ENCODE results near the gene RPA1.

DNA sequence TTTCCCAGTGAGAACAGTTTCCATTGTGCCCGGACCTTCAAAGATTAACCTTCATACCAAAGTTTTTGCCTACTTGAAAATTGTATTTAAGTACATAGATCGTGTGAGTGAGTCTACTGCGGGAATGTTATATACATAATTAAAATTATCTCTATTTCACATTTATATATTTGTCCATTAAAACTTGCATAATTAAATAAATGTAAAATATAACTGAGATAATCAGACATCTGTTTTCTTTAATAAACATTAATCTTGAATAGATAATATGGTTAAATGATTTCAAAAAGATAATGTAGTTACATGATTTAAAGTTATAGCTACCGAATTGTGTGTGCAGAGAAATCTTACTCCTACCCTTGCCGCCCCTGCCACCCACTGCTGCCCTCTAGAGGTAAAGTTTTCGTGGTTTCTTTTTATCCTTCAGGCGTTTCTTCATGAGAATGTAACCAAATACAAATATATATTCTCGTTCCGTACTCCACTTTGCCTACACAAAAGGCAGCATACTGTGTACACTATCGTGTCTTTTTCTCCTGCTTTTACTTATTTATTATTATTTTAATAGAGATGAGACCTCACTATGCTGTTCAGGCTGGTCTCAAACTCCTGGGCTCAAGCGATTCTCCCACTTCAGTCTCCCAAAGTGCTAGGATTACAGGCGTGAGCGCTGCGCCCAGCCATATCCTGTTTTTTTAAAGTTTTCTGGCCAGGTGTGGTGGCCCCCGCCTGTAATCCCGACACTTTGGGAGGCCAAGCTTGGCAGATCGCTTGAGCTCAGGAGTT is 35.6 kb downstream of the RPA1 start:
- TF ChIP-seq, protein P1, sequence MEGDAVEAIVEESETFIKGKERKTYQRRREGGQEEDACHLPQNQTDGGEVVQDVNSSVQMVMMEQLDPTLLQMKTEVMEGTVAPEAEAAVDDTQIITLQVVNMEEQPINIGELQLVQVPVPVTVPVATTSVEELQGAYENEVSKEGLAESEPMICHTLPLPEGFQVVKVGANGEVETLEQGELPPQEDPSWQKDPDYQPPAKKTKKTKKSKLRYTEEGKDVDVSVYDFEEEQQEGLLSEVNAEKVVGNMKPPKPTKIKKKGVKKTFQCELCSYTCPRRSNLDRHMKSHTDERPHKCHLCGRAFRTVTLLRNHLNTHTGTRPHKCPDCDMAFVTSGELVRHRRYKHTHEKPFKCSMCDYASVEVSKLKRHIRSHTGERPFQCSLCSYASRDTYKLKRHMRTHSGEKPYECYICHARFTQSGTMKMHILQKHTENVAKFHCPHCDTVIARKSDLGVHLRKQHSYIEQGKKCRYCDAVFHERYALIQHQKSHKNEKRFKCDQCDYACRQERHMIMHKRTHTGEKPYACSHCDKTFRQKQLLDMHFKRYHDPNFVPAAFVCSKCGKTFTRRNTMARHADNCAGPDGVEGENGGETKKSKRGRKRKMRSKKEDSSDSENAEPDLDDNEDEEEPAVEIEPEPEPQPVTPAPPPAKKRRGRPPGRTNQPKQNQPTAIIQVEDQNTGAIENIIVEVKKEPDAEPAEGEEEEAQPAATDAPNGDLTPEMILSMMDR (IDR thresholded peaks at IDR 0.05; ENCODE audit: low read length) = peak; percentile 61
- no peak for TF ChIP-seq EZH2phosphoT487 (IDR thresholded peaks at IDR 0.05; ENCODE audit: low read length)

Data from MM.1S (cell line).